ENCODE results near the gene PROCA1. TPM values are rescaled to one million over a fixed set of nuclear protein-coding genes. Genes with fewer than 3 reads are reported as not detected.
A peak's percentile ranks its signal among the peaks of the same experiment; 100 is the strongest.

Gene PROCA1
- total and polyA plus RNA-seq, 2 of the 13 experiments (the other 11 are each of a cell fraction or from before 2014, with no cell fraction given), result 0.73 to 1.5 TPM

GRCh38 chr17:28718333-28719020, 6.8 kb upstream of the PROCA1 start (continued):
- TF ChIP-seq CEBPZ (IDR thresholded peaks at IDR 0.05; ENCODE audit: low read length), result no peak
- no peak for TF ChIP-seq SKI (IDR thresholded peaks at IDR 0.05; ENCODE audit: partially characterized antibody)
- no peak for TF ChIP-seq ZNF644 (CRISPR knock-in tag; IDR thresholded peaks at IDR 0.05; ENCODE audit: low read depth)

- TF ChIP-seq ZBTB33 (CRISPR knock-in tag; IDR thresholded peaks at IDR 0.05) (peak; percentile 93), ZSCAN12 (CRISPR knock-in tag; IDR thresholded peaks at IDR 0.05) (no peak)
- Histone ChIP-seq H3K4me3 (replicated peaks in 1 of 3; ENCODE audit: insufficient read depth in 1 of 3, low read depth in 2 of 3, low read length in 3 of 3) (no peak within 1 kb of the TSS), H3K9ac (ENCODE audit: insufficient read depth, low read depth, low read length) (peak within 1 kb of the TSS; percentile 98), H3K4me2 (ENCODE audit: low read depth, low read length) (peak within 1 kb of the TSS; percentile 73; the same call in 1 of the 2 replicates), H2AFZ (ENCODE audit: low read length) (no peak within 1 kb of the TSS), H3K9me3 (ENCODE audit: low read length) (no peaks in the 10 kb centered on the region), H3K27me3 (ENCODE audit: control insufficient read depth in 1 of 2, insufficient read depth in 2 of 2, low read length in 2 of 2) (peaks cover 2 to 3% of the 10 kb centered on the region in 2 experiments; a peak in 3 of 5 replicates), H3K79me2 (ENCODE audit: insufficient read depth, low read length) (peaks cover 28% of the 10 kb centered on the region), H4K20me1 (ENCODE audit: insufficient read depth, low read length) (peaks cover 22% of the 10 kb centered on the region), H3K36me3 (replicated peaks in 1 of 2; ENCODE audit: control insufficient read depth in 1 of 2, insufficient read depth in 2 of 2, low read length in 2 of 2) (peaks cover 2 to 19% of the 10 kb centered on the region in 2 experiments; a peak in 3 of 5 replicates), H3K4me1 (ENCODE audit: insufficient read depth, low read length) (peaks cover 44% of the 10 kb centered on the region), H3K27ac (ENCODE audit: extremely low read length, insufficient read depth, low read length) (no peak within 1 kb of the TSS)
- no peak for FAIRE-seq
- ChIA-PET CTCF (ENCODE audit: low intra/inter-chr PET ratio, low total read pairs) (no interaction called here), POLR2A (no interaction called here)
- in situ Hi-C loops (cut with HindIII; ENCODE audit: extremely low pct_ligation_motif_present, low pct_unique_long_range_greater_than_20kb), result loop anchor here (5.0 kb wide), 1 partner anchor 70 kb away; the partner anchor contains the start of gene BLTP2
- BruUV-seq (replicated peaks), result no TSS peak
- ATAC-seq, result no peak
- DNase-seq (ENCODE audit: low spot score), result no peak
- intact Hi-C loops (cut with micrococcal nuclease; ENCODE audit: unreplicated experiment), result no loop called here
- WGBS (ENCODE audit: low lambda C conversion rate), result 88% methylated on average over 31 of the region's 60 CpGs
These were observed 6.1 kb upstream of the PROCA1 start, which contains the start of gene RAB34 for GRCh38 chr17:28717578-28718332. TSS of gene RAB34 (minus strand) at chr17:28717868. CDS start at chr17:28717266, 602 bp downstream.

Measured in HepG2 (cell line).